Liver (tissue), 9 donors: Measurements from ENCODE around the gene RFWD3. TPM values are rescaled to one million over a fixed set of nuclear protein-coding genes. Genes with fewer than 3 reads are reported as not detected.

ENCODE experiments used
- DNase-seq: peaks from one replicate; pipeline ENCODE4 v3.0.0-alpha.2; 2017; ENCODE audit warnings: low spot score
- H3K27ac ChIP-seq, 2 donors: one replicate each; pipeline ENCODE4 v1.7.0; 2013; ENCODE audit warnings: inconsistent platforms in 2 of 2, low read length in 2 of 2, control low read depth in 1 of 2, low read depth in 1 of 2, mild to moderate bottlenecking in 1 of 2
- H3K27me3 ChIP-seq, 4 donors: one replicate each; pipeline versions ENCODE4 v1.6.1 to v1.7.0; 2013; ENCODE audit warnings: low read length in 3 of 4, inconsistent platforms in 1 of 4, mild to moderate bottlenecking in 1 of 4, moderate library complexity in 1 of 4; ENCODE audit not compliant: control insufficient read depth in 4 of 4, insufficient read depth in 4 of 4
- H3K36me3 ChIP-seq, 4 donors: one replicate each; pipeline versions ENCODE4 v1.6.1 to v1.7.0; 2013; ENCODE audit warnings: low read length in 3 of 4, mild to moderate bottlenecking in 3 of 4, low read depth in 1 of 4, moderate library complexity in 1 of 4; ENCODE audit not compliant: control insufficient read depth in 4 of 4, insufficient read depth in 3 of 4
- H3K4me1 ChIP-seq, 4 donors: one replicate each; pipeline versions ENCODE4 v1.6.1 to v1.7.0; 2013; ENCODE audit warnings: low read length in 3 of 4, mild to moderate bottlenecking in 3 of 4, moderate library complexity in 1 of 4; ENCODE audit not compliant: control insufficient read depth in 4 of 4, insufficient read depth in 4 of 4
- H3K4me3 ChIP-seq, 3 donors: one replicate each; pipeline versions ENCODE4 v1.6.1 to v1.7.0; 2013; ENCODE audit warnings: low read length in 3 of 3, control low read depth in 1 of 3, low read depth in 1 of 3, mild to moderate bottlenecking in 1 of 3
- H3K9ac ChIP-seq, 2 donors: one replicate each; pipeline ENCODE4 v1.7.0; 2013; ENCODE audit warnings: low read length in 2 of 2, mild to moderate bottlenecking in 2 of 2, moderate library complexity in 2 of 2, control low read depth in 1 of 2, low read depth in 1 of 2
- H3K9me3 ChIP-seq, 4 donors: one replicate each; pipeline versions ENCODE4 v1.6.1 to v1.7.0; 2013; ENCODE audit warnings: low read length in 3 of 4; ENCODE audit not compliant: control insufficient read depth in 4 of 4
- ATF3 ChIP-seq: IDR thresholded peaks from 2 replicates; pipeline ENCODE4 v1.6.1; 2016; ENCODE audit warnings: antibody characterized with exemption
- CTCF ChIP-seq: fragments of 150-350 bp; IDR thresholded peaks from 2 replicates; pipeline ENCODE4 v1.5.1; 2017; ENCODE audit warnings: improper control_type of control experiment, low read depth, low read length; ENCODE audit not compliant: missing input control
- EGR1 ChIP-seq, 2 donors: IDR thresholded peaks; 2 replicates each; pipeline ENCODE4 v1.6.1; 2016 to 2018; ENCODE audit warnings: antibody characterized with exemption in 2 of 2, low read depth in 2 of 2
- FOXA1 ChIP-seq: IDR thresholded peaks from 2 replicates; pipeline ENCODE4 v1.6.1; 2016; ENCODE audit warnings: antibody characterized with exemption
- FOXA2 ChIP-seq: IDR thresholded peaks from 2 replicates; pipeline ENCODE4 v1.6.1; 2016; ENCODE audit warnings: antibody characterized with exemption
- GABPA ChIP-seq, 2 donors: IDR thresholded peaks in 1 of 2; conservative IDR thresholded peaks in 1 of 2; 2 replicates each; pipeline ENCODE4 v1.6.1; 2016; ENCODE audit warnings: antibody characterized with exemption in 2 of 2, mild to moderate bottlenecking in 1 of 2, moderate library complexity in 1 of 2
- HNF4A ChIP-seq, 2 donors: conservative IDR thresholded peaks; 2 replicates each; pipeline ENCODE4 v1.6.1; 2016; ENCODE audit warnings: antibody characterized with exemption in 2 of 2, mild to moderate bottlenecking in 2 of 2
- HNF4G ChIP-seq: IDR thresholded peaks from 2 replicates; pipeline ENCODE4 v1.6.1; 2016; ENCODE audit warnings: antibody characterized with exemption
- JUND ChIP-seq, 2 donors: IDR thresholded peaks; 2 replicates each; pipeline ENCODE4 v1.6.1; 2016; ENCODE audit warnings: antibody characterized with exemption in 2 of 2
- MAX ChIP-seq: IDR thresholded peaks from 2 replicates; pipeline ENCODE4 v1.6.1; 2016; ENCODE audit warnings: antibody characterized with exemption
- NR2F2 ChIP-seq: IDR thresholded peaks from 2 replicates; pipeline ENCODE4 v1.6.1; 2016; ENCODE audit warnings: antibody characterized with exemption
- RAD21 ChIP-seq, 2 donors: IDR thresholded peaks; 2 replicates each; pipeline ENCODE4 v1.6.1; 2016; ENCODE audit warnings: antibody characterized with exemption in 2 of 2, mild to moderate bottlenecking in 2 of 2
- REST ChIP-seq: IDR thresholded peaks from 2 replicates; pipeline ENCODE4 v1.6.1; 2016; ENCODE audit warnings: antibody characterized with exemption, mild to moderate bottlenecking
- RXRA ChIP-seq, 2 donors: IDR thresholded peaks; 2 replicates each; pipeline ENCODE4 v1.6.1; 2017 to 2018; ENCODE audit warnings: antibody characterized with exemption in 2 of 2, mild to moderate bottlenecking in 1 of 2
- SP1 ChIP-seq: IDR thresholded peaks from 2 replicates; pipeline ENCODE4 v1.6.1; 2018; ENCODE audit warnings: antibody characterized with exemption, mild to moderate bottlenecking
- TAF1 ChIP-seq: conservative IDR thresholded peaks from 2 replicates; pipeline ENCODE4 v1.6.1; 2016; ENCODE audit warnings: antibody characterized with exemption, mild to moderate bottlenecking
- YY1 ChIP-seq: IDR thresholded peaks from 2 replicates; pipeline ENCODE4 v1.6.1; 2016; ENCODE audit warnings: antibody characterized with exemption, mild to moderate bottlenecking
- ZBTB33 ChIP-seq: IDR thresholded peaks from 2 replicates; pipeline ENCODE4 v1.6.1; 2016; ENCODE audit warnings: antibody characterized with exemption
- WGBS: extraction: QIAGEN DNeasy Blood & Tissue Kit; methylation state at CpG from one replicate; pipeline ENCODE4 v1.1.7; 2013; 5-methylcytosine and 5-hydroxymethylcytosine counted together
- polyA plus RNA-seq, 2 donors: library from polyadenylated mRNA; stranded (reverse) in 1 of 2; unstranded in 1 of 2; fragments of 200-250 nt in 1 of 2; fragments of >200 nt in 1 of 2; fragmentation: Nextera tagmentation in 1 of 2; extraction: Ambion mirVana in 1 of 2; gene quantifications; one replicate each; pipeline versions ENCODE4 v1.2.1 to v1.2.3, GENCODE V29; 2013 to 2015
- total RNA-seq, 2 donors: library from RNA; depleted of rRNA; stranded (reverse); fragments of >200 nt; gene quantifications; one replicate each; pipeline ENCODE4 v1.2.3, GENCODE V29; 2014
- donor health status: healthy.
- donor health status: healthy.
- donor health status: healthy.
- donor health status: healthy.
- donor health status: healthy.

RFWD3 gene
- total and polyA plus RNA-seq, 4 donors: 2.4 to 21.8 (median 9.0) TPM

- H3K4me3 ChIP-seq: no peak overlapping the region
- no peak overlapping the region for H3K27ac ChIP-seq
- H3K4me1 ChIP-seq: no peaks in the 10 kb centered on the region
- no peaks in the 10 kb centered on the region for H3K27me3 ChIP-seq
- DNase-seq: no peak
- H3K9me3 ChIP-seq: no peaks in the 10 kb centered on the region
- H3K9ac ChIP-seq: no peak overlapping the region
- 95% methylated on average over 4 of the region's 4 CpGs for WGBS
- TF ChIP-seq FOXA1 (no peak), YY1 (no peak), HNF4G (no peak), MAX (no peak), HNF4A (conservative IDR thresholded peaks at IDR 0.05) (no peak), RAD21 (IDR thresholded peaks at IDR 0.05) (no peak), EGR1 (IDR thresholded peaks at IDR 0.05; ENCODE audit: low read depth in 2 of 2) (no peak), SP1 (no peak), RXRA (IDR thresholded peaks at IDR 0.05) (no peak), REST (no peak), TAF1 (no peak), JUND (IDR thresholded peaks at IDR 0.05) (no peak), ATF3 (no peak), NR2F2 (no peak), CTCF (no peak), ZBTB33 (no peak), FOXA2 (no peak), GABPA (IDR thresholded peaks at IDR 0.05 in 1 of 2, conservative IDR thresholded peaks at IDR 0.05 in 1 of 2) (no peak)
- peaks cover 2 to 27% (median 9%) of the 10 kb centered on the region in 4 donors for H3K36me3 ChIP-seq
These were observed 11.2 kb upstream of the RFWD3 start for GRCh38 chr16:74677868-74678267.
